ENCODE data around the gene HOXD10. TPM values are rescaled to one million over a fixed set of nuclear protein-coding genes. Genes with fewer than 3 reads are reported as not detected.

Gene HOXD10
- total and polyA plus RNA-seq, 2 experiments from 2014 or later: 16.0 to 17.2 TPM

DNA sequence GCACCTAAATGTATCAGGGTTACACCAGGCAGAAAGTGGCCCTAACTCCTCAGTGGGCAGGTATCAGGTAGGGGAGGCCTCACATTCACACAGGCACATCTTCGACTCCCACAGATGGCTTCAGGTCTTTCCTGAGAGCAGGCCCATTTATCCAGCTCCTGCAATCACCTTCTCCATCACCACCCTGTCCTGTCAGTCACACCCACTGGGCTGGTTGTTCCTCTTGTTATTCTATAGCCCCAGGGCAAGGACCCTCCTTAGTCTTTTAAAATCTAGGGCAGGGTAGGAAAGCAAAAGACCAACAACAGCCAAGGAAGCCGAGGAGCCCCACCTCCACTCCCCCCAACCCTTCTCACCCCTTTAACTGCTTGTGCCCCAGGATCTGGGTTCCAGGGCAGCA, 25.7 kb downstream of the HOXD10 start:
- no peak overlapping the region for H3K4me2 ChIP-seq (ENCODE audit: unreplicated experiment)
- in situ Hi-C loops (cut with MboI): loop anchor here (5.0 to 10.0 kb wide), 2 partner anchors 313 to 405 kb away; no protein-coding TSS in a partner anchor
- no peaks in the 10 kb centered on the region for H3K27me3 ChIP-seq (replicated peaks; ENCODE audit: insufficient read depth)
- TF ChIP-seq EZH2phosphoT487 (IDR thresholded peaks at IDR 0.05; ENCODE audit: insufficient read depth, low read depth): no peak
- no peak for TF ChIP-seq EZH2 (IDR thresholded peaks at IDR 0.05; ENCODE audit: insufficient read depth, poor library complexity, severe bottlenecking)
- no peaks in the 10 kb centered on the region for H3K9me2 ChIP-seq (ENCODE audit: insufficient read depth)
- H3K9me3 ChIP-seq (ENCODE audit: low read depth): no peaks in the 10 kb centered on the region
- no peak overlapping the region for H2AFZ ChIP-seq
- no peak overlapping the region for H3K27ac ChIP-seq
- H3K79me2 ChIP-seq (ENCODE audit: insufficient read depth): peaks cover 99% of the 10 kb centered on the region
- WGBS, 2 experiments (ENCODE audit: low coverage in 1 of 2, low lambda C conversion rate in 2 of 2, missing lambda C conversion rate in 2 of 2): 50 to 84% methylated on average over 2 of the region's 2 CpGs
- H3K36me3 ChIP-seq (ENCODE audit: low read depth): no peaks in the 10 kb centered on the region
- no peak overlapping the region for H3K9ac ChIP-seq
- peaks cover 22% of the 10 kb centered on the region for H3K4me1 ChIP-seq (ENCODE audit: insufficient read depth)
- H3K4me3 ChIP-seq: no peak overlapping the region
- peaks cover 2% of the 10 kb centered on the region; the same call in 1 of the 2 replicates for H4K20me1 ChIP-seq (ENCODE audit: insufficient read depth)
- peaks cover 16% of the 10 kb centered on the region for H3F3A ChIP-seq (ENCODE audit: insufficient read depth)
- DNase-seq: no peak

DNA sequence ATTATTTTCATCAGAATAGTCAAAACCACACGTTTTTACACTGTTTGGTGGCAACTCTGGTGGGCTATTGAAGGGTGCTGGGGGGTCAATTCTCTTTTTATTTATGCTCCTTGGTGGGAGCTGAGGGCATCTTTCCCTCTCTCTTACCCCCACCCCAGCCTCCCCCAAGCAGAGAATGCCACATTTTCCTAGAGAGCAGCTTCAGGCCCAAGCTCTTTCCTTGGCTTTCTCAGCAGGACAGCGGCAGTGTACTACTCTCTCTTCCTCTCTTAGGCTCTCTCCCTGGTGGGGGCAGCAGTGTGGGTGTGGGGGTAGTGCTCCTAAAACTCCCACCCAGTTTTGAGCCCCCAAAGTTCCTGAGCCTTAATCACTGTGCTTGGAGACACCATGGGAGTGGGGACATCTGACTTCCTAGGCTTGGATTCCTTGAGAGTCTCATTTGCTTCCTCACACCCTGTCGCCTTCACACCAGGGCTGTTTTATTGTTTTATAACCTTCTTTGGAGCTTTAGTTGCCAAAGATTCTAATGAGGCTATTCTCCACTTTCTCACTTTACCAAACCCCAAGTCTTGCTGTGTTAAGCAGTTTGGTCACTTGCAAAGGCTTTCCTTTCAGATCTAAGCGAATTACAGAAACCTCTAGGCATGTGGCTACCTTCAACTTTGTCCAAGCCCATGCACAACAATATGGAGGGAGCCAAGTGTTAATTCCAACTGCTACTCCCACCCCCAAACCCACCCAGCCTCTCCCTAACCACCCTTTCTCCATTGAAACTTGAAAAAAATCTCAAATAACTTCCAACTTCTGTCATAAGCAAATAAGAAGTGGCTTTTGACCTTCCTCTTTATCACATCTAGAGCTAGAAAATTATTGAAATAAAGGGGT, 28.7 kb downstream of the HOXD10 start:
- Histone ChIP-seq H2AFZ (no peak overlapping the region), H3K36me3 (ENCODE audit: low read depth) (no peaks in the 10 kb centered on the region), H3K27me3 (replicated peaks; ENCODE audit: insufficient read depth) (no peaks in the 10 kb centered on the region), H3K27ac (no peak overlapping the region), H3K79me2 (ENCODE audit: insufficient read depth) (peaks cover 98% of the 10 kb centered on the region), H4K20me1 (ENCODE audit: insufficient read depth) (peaks cover 2% of the 10 kb centered on the region; the same call in 1 of the 2 replicates), H3K4me3 (no peak overlapping the region), H3K4me2 (ENCODE audit: unreplicated experiment) (no peak overlapping the region), H3K9ac (no peak overlapping the region), H3K9me3 (ENCODE audit: low read depth) (no peaks in the 10 kb centered on the region), H3K4me1 (ENCODE audit: insufficient read depth) (peaks cover 6% of the 10 kb centered on the region), H3K9me2 (ENCODE audit: insufficient read depth) (no peaks in the 10 kb centered on the region), H3F3A (ENCODE audit: insufficient read depth) (no peaks in the 10 kb centered on the region)
- 87 to 89% methylated on average over 4 of the region's 4 CpGs for WGBS, 2 experiments (ENCODE audit: low coverage in 1 of 2, low lambda C conversion rate in 2 of 2, missing lambda C conversion rate in 2 of 2)
- TF ChIP-seq EZH2 (IDR thresholded peaks at IDR 0.05; ENCODE audit: insufficient read depth, poor library complexity, severe bottlenecking): no peak
- TF ChIP-seq EZH2phosphoT487 (IDR thresholded peaks at IDR 0.05; ENCODE audit: insufficient read depth, low read depth): no peak
- DNase-seq: no peak
- in situ Hi-C loops (cut with MboI): loop anchor here (10.0 kb wide), 1 partner anchor 309 kb away; no protein-coding TSS in a partner anchor

DNA sequence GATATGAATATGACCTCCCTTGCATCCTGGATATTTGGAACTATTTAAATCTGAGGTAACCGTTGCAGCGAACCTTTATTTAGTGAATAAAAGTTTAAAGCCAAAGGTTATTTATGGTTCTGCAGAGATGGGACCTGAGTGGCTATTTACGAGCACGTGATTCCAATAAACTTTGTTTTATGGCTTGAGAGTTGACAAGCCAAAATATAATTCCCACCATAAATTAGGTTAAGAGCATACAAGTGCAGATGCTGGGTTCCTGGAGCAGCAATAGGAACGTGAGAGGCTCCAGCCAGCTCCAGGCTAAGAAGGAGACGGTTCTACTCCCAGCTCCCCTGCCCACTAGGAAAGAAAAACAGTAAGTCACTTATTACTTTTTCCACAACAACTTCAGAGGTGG, 29.5 kb downstream of the HOXD10 start:
- DNase-seq: no peak
- TF ChIP-seq EZH2 (IDR thresholded peaks at IDR 0.05; ENCODE audit: insufficient read depth, poor library complexity, severe bottlenecking) (no peak), EZH2phosphoT487 (IDR thresholded peaks at IDR 0.05; ENCODE audit: insufficient read depth, low read depth) (no peak)

GRCh38 chr2:176146645-176147044, 30.1 kb downstream of the HOXD10 start:
- Histone ChIP-seq H3K27ac (no peak overlapping the region), H3K9me3 (ENCODE audit: low read depth) (no peaks in the 10 kb centered on the region)
- in situ Hi-C loops (cut with MboI): loop anchor here (10.0 kb wide), 1 partner anchor 308 kb away; no protein-coding TSS in a partner anchor

More for the DNA sequence above, 29.5 kb downstream of the HOXD10 start:
- Histone ChIP-seq H4K20me1 (ENCODE audit: insufficient read depth) (peaks cover 2% of the 10 kb centered on the region; the same call in 1 of the 2 replicates), H3F3A (ENCODE audit: insufficient read depth) (no peaks in the 10 kb centered on the region), H3K27ac (no peak overlapping the region), H3K9ac (no peak overlapping the region), H3K36me3 (ENCODE audit: low read depth) (no peaks in the 10 kb centered on the region), H3K4me3 (no peak overlapping the region), H3K9me3 (ENCODE audit: low read depth) (no peaks in the 10 kb centered on the region), H3K79me2 (ENCODE audit: insufficient read depth) (peaks cover 98% of the 10 kb centered on the region), H3K27me3 (replicated peaks; ENCODE audit: insufficient read depth) (no peaks in the 10 kb centered on the region), H2AFZ (no peak overlapping the region), H3K4me1 (ENCODE audit: insufficient read depth) (0 out of 2 replicates have a peak, but pooled peaks cover 2% of the 10 kb centered on the region), H3K4me2 (ENCODE audit: unreplicated experiment) (no peak overlapping the region), H3K9me2 (ENCODE audit: insufficient read depth) (no peaks in the 10 kb centered on the region)
- 92% methylated on average over 6 of the region's 6 CpGs for WGBS, 2 experiments (ENCODE audit: low coverage in 1 of 2, low lambda C conversion rate in 2 of 2, missing lambda C conversion rate in 2 of 2)
- in situ Hi-C loops (cut with MboI): loop anchor here (10.0 kb wide), 1 partner anchor 309 kb away; no protein-coding TSS in a partner anchor

More at GRCh38 chr2:176146645-176147044, 30.1 kb downstream of the HOXD10 start:
- no peak overlapping the region for H3K4me3 ChIP-seq
- TF ChIP-seq EZH2 (IDR thresholded peaks at IDR 0.05; ENCODE audit: insufficient read depth, poor library complexity, severe bottlenecking): no peak
- no peak for TF ChIP-seq EZH2phosphoT487 (IDR thresholded peaks at IDR 0.05; ENCODE audit: insufficient read depth, low read depth)
- peaks cover 96% of the 10 kb centered on the region for H3K79me2 ChIP-seq (ENCODE audit: insufficient read depth)
- no peaks in the 10 kb centered on the region for H3K4me1 ChIP-seq (ENCODE audit: insufficient read depth)
- no peaks in the 10 kb centered on the region for H3K9me2 ChIP-seq (ENCODE audit: insufficient read depth)
- no peaks in the 10 kb centered on the region for H3F3A ChIP-seq (ENCODE audit: insufficient read depth)
- no peaks in the 10 kb centered on the region for H3K36me3 ChIP-seq (ENCODE audit: low read depth)
- H3K4me2 ChIP-seq (ENCODE audit: unreplicated experiment): no peak overlapping the region
- H2AFZ ChIP-seq: no peak overlapping the region
- peaks cover 2% of the 10 kb centered on the region; the same call in 1 of the 2 replicates for H4K20me1 ChIP-seq (ENCODE audit: insufficient read depth)
- no peaks in the 10 kb centered on the region for H3K27me3 ChIP-seq (replicated peaks; ENCODE audit: insufficient read depth)
- DNase-seq: no peak
- no peak overlapping the region for H3K9ac ChIP-seq

All from GM23248 (cell line).